WERI-Rb-1 (cell line): ENCODE measurements around the gene MEGF10.

Experiments used
- DNase-seq: peaks from one replicate; pipeline ENCODE4 v3.0.0-alpha.2; 2020
- H3K27ac ChIP-seq: fragments of 250-450 bp; sonication (Bioruptor Pico); 2 replicates; pipeline ENCODE4 v1.5.1; 2020; ENCODE audit warnings: mild to moderate bottlenecking, moderate library complexity
- H3K27me3 ChIP-seq: fragments of 250-450 bp; sonication (Bioruptor Pico); 2 replicates; pipeline ENCODE4 v1.5.1; 2021; ENCODE audit warnings: mild to moderate bottlenecking, low read depth, moderate library complexity; ENCODE audit not compliant: insufficient read depth, severe bottlenecking
- H3K36me3 ChIP-seq: fragments of 250-450 bp; sonication (Bioruptor Pico); 2 replicates; pipeline ENCODE4 v1.5.1; 2020; ENCODE audit warnings: mild to moderate bottlenecking, moderate library complexity
- H3K4me3 ChIP-seq: 2 replicates; pipeline ENCODE4 v1.5.1; 2011; ENCODE audit warnings: low read depth, mild to moderate bottlenecking, control low read depth, low read length
- H3K9me3 ChIP-seq: fragments of 250-450 bp; sonication (Bioruptor Pico); 2 replicates; pipeline ENCODE4 v1.5.1; 2021; ENCODE audit warnings: mild to moderate bottlenecking, moderate library complexity; ENCODE audit not compliant: severe bottlenecking
- CTCF ChIP-seq: IDR thresholded peaks from 2 replicates; pipeline ENCODE4 v1.5.1; 2011; ENCODE audit warnings: low read depth, mild to moderate bottlenecking, control low read depth, inconsistent platforms, low read length

MEGF10 gene

DNA sequence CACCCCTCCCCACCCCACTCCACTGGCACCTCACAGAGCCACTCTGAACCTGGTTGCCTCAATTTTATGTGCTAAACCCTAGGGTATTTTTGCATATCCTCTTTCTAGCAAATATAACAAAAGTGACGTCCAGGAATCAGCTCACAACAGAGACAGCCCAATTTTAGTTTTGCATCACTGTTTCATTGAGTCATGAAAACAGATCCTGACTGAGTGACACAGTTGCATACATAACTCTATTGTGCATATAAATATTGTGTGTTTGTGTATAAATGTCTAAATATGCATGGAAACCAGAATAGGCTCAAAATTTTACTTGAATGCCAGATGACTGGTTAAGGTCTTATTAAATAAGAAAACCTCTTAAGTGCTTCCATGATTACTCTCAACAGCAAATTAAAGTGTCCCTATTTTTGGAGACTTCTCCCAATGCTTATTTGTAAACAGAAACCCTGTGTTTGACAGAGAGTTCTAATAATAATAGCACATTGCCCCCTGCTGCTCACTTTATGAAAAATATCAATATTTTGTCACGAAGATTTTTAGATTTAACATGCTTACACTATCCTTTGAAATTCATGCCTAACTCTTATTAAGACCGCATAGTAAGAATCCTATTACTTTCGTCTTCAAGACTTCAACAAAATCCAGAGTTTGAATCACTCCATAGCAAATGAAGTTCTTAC is 151.3 kb downstream of the MEGF10 start:
- no peaks in the 10 kb centered on the region for H3K36me3 ChIP-seq

GRCh38 chr5:127444171-127444570 is 153.6 kb downstream of the MEGF10 start:
- H3K4me3 ChIP-seq = no peak overlapping the region
- no peaks in the 10 kb centered on the region for H3K36me3 ChIP-seq
- H3K27ac ChIP-seq = no peak overlapping the region
- no peaks in the 10 kb centered on the region for H3K9me3 ChIP-seq
- H3K27me3 ChIP-seq = no peaks in the 10 kb centered on the region
- no peak for TF ChIP-seq CTCF
- DNase-seq = no peak

More for the DNA sequence above, 151.3 kb downstream of the MEGF10 start:
- Histone ChIP-seq H3K27ac (no peak overlapping the region), H3K4me3 (no peak overlapping the region), H3K9me3 (no peaks in the 10 kb centered on the region), H3K27me3 (no peaks in the 10 kb centered on the region)
- no peak for DNase-seq
- TF ChIP-seq CTCF = no peak

DNA sequence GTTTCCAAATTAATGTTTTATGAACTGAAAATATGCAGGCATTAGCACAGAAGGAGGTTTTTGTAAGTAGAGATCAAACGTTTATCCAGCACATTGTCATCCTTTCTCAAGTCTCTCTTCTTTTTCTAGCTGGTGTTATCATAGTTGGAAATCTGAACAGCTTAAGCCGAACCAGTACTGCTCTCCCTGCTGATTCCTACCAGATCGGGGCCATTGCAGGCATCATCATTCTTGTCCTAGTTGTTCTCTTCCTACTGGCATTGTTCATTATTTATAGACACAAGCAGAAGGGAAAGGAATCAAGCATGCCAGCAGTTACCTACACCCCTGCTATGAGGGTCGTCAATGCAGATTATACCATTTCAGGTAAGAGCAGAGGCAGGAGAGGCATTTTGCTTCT is 154.7 kb downstream of the MEGF10 start:
- TF ChIP-seq CTCF = no peak
- DNase-seq = no peak
- H3K27me3 ChIP-seq = no peaks in the 10 kb centered on the region
- H3K27ac ChIP-seq = no peak overlapping the region
- no peaks in the 10 kb centered on the region for H3K36me3 ChIP-seq
- H3K9me3 ChIP-seq = no peaks in the 10 kb centered on the region
- no peak overlapping the region for H3K4me3 ChIP-seq

- peak; percentile 64 for DNase-seq
Measured at GRCh38 chr5:127446626-127447025, 156.0 kb downstream of the MEGF10 start.

DNA sequence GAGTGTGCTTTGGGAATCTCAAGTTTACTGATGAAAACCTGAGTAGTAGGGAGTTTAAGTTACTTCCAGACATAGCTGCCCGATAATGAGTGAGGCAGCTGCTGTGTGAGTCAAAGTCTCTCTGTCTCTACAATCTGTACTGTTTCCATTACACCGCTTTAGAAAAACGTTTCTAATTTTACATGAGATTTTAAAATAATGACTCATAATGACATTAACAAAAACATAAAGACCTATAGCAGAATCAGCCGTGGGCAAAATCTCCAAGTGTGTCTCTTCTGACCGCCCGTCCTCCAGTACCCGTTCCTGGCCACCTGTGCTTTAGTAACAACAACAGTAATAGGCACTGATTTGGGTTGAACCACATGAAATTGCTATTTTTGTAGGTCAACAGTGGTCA is 157.2 kb downstream of the MEGF10 start:
- no peak overlapping the region for H3K27ac ChIP-seq

More at GRCh38 chr5:127446626-127447025, 156.0 kb downstream of the MEGF10 start:
- Histone ChIP-seq H3K27ac (no peak overlapping the region), H3K27me3 (no peaks in the 10 kb centered on the region), H3K9me3 (no peaks in the 10 kb centered on the region), H3K36me3 (no peaks in the 10 kb centered on the region), H3K4me3 (no peak overlapping the region; the same call in 1 of the 2 replicates)
- TF ChIP-seq CTCF = no peak

More for the DNA sequence above, 157.2 kb downstream of the MEGF10 start:
- no peak for DNase-seq
- Histone ChIP-seq H3K9me3 (no peaks in the 10 kb centered on the region), H3K36me3 (no peaks in the 10 kb centered on the region), H3K27me3 (no peaks in the 10 kb centered on the region), H3K4me3 (no peak overlapping the region)
- TF ChIP-seq CTCF = no peak
